Gastrocnemius medialis (tissue), 4 donors: ENCODE data around the gene BORCS5.

Source experiments
- POLR2A ChIP-seq, 2 donors: fragments of 450-650 bp; IDR thresholded peaks; one replicate each; pipeline ENCODE4 v1.6.1; 2017; ENCODE audit warnings: antibody characterized with exemption in 2 of 2, mild to moderate bottlenecking in 2 of 2, moderate library complexity in 2 of 2
- TF ChIP-seq, protein P1 (sequence below), 5 experiments: fragments of 450-650 bp in 3 of 5; fragments of 200-600 bp in 2 of 5; sonication (generic) in 2 of 5; IDR thresholded peaks in 4 of 5; conservative IDR thresholded peaks in 1 of 5; 1 replicate in 4 of 5; 2 replicates in 1 of 5; pipeline ENCODE4 v1.5.1; 2016 to 2019; ENCODE audit warnings: antibody characterized with exemption in 5 of 5, mild to moderate bottlenecking in 3 of 5, moderate library complexity in 3 of 5

DNA sequence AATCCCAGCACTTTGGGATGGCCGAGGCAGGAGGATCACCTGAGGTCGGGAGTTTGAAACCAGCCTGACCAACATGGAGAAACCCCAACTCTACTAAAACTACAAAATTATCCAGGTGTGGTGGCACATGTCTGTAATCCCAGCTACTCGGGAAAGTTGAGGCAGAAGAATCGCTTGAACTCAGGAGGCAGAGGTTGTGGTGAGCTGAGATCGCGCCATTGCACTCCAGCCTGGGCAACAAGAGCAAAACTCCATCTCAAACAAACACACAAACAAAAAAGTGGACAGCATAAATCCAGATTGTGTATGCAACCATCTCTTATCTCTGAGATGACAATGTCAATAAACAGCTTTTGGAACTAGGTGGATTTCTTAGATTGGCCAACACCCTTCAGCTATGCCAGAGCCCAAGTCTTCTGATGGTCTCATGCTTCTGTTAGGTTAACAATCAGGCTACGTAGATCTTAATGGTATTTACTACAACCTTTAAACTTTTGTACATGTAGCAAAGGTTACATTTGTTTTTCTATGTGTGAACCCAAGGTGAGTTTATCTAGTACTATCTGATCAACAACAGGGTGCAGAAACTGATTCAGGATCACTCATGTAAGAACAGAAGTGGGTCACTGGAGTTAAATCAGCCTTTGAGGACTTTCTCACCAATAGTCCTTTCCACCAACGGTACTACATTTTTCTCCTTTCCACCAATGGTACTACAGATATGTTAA, 132.1 kb downstream of the BORCS5 start:
- TF ChIP-seq, protein P1, sequence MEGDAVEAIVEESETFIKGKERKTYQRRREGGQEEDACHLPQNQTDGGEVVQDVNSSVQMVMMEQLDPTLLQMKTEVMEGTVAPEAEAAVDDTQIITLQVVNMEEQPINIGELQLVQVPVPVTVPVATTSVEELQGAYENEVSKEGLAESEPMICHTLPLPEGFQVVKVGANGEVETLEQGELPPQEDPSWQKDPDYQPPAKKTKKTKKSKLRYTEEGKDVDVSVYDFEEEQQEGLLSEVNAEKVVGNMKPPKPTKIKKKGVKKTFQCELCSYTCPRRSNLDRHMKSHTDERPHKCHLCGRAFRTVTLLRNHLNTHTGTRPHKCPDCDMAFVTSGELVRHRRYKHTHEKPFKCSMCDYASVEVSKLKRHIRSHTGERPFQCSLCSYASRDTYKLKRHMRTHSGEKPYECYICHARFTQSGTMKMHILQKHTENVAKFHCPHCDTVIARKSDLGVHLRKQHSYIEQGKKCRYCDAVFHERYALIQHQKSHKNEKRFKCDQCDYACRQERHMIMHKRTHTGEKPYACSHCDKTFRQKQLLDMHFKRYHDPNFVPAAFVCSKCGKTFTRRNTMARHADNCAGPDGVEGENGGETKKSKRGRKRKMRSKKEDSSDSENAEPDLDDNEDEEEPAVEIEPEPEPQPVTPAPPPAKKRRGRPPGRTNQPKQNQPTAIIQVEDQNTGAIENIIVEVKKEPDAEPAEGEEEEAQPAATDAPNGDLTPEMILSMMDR (IDR thresholded peaks at IDR 0.05 in 4 of 5, conservative IDR thresholded peaks at IDR 0.05 in 1 of 5): no peak
- no peak for TF ChIP-seq POLR2A (IDR thresholded peaks at IDR 0.05)
